ENCODE results near the gene CDKN2B-AS1.

- TF ChIP-seq KDM5A (IDR thresholded peaks at IDR 0.05) = no peak
- no peak for TF ChIP-seq ZFP36 (IDR thresholded peaks at IDR 0.05; ENCODE audit: borderline replicate concordance, partially characterized antibody)
- TF ChIP-seq RAD21 (conservative IDR thresholded peaks at IDR 0.05 in 1 of 2, IDR thresholded peaks at IDR 0.05 in 1 of 2) = no peak
- TF ChIP-seq CTCF (IDR thresholded peaks at IDR 0.05) = no peak
- no peak for TF ChIP-seq E2F6 (IDR thresholded peaks at IDR 0.05; ENCODE audit: borderline replicate concordance, low read depth)
- TF ChIP-seq CBX8 (IDR thresholded peaks at IDR 0.05) = no peak
- no peak for TF ChIP-seq SREBF2 (IDR thresholded peaks at IDR 0.05)
These were observed 50.8 kb downstream of the CDKN2B-AS1 start for GRCh38 chr9:22045423-22045822.
